GM20000 (cell line): ENCODE results near the gene EGFLAM.

ENCODE experiments used
- DNase-seq: peaks from one replicate; pipeline ENCODE4 v3.0.0; 2012; ENCODE audit warnings: low spot score
- CTCF ChIP-seq: IDR thresholded peaks from 2 replicates; pipeline ENCODE4 v1.5.1; 2012; ENCODE audit warnings: mild to moderate bottlenecking, control low read depth; ENCODE audit errors: extremely low read depth, missing control alignments

Gene EGFLAM

GRCh38 chr5:38424148-38425060, 166.0 kb downstream of the EGFLAM start:
- DNase-seq = no peak

GRCh38 chr5:38426490-38426889, 168.1 kb downstream of the EGFLAM start:
- no peak for TF ChIP-seq CTCF
- no peak for DNase-seq

More at GRCh38 chr5:38424148-38425060, 166.0 kb downstream of the EGFLAM start:
- no peak for TF ChIP-seq CTCF

DNA sequence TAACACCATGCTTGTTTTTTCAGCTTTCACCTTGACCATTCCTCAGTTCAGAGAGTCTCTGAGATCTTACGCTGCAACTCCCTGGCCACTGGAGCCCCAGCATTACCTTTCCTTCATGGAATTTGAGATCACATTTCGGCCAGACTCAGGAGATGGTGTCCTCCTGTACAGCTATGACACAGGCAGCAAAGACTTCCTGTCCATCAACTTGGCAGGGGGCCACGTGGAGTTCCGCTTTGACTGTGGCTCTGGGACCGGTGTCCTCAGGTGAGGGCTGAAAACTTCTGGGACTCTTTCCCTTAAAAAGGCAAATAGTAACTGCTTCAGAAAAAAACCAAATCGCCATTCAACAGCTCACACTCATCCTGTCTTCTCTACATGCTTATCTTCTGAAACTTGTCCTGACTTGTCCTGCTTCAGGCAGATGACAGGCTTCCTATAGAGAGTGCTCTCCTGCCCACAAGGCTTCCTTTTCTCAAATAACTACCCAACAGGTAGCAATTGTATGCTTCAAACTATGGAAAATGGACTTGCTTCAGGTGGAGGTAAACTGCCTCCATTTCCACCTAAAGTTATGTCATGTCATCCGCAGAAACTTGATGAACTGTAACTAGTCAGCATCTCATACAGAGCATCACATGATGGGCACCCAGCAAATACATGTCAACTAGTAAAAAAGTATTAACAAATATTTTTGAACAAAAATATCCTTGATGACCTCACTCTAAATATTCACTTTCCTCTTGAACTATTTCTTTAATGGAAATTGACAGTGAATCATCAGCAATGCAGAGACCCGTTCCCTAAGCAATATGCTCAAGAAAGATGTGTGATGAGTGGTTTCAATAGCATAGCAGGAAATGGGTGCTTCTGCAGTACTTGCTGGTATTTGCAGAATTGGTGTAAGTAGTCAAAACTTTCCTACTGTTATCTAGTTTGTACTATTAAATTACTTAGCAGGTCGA, 168.9 kb downstream of the EGFLAM start:
- TF ChIP-seq CTCF = no peak
- no peak for DNase-seq

GRCh38 chr5:38431242-38431853, 173.0 kb downstream of the EGFLAM start:
- TF ChIP-seq CTCF = no peak
- no peak for DNase-seq

DNA sequence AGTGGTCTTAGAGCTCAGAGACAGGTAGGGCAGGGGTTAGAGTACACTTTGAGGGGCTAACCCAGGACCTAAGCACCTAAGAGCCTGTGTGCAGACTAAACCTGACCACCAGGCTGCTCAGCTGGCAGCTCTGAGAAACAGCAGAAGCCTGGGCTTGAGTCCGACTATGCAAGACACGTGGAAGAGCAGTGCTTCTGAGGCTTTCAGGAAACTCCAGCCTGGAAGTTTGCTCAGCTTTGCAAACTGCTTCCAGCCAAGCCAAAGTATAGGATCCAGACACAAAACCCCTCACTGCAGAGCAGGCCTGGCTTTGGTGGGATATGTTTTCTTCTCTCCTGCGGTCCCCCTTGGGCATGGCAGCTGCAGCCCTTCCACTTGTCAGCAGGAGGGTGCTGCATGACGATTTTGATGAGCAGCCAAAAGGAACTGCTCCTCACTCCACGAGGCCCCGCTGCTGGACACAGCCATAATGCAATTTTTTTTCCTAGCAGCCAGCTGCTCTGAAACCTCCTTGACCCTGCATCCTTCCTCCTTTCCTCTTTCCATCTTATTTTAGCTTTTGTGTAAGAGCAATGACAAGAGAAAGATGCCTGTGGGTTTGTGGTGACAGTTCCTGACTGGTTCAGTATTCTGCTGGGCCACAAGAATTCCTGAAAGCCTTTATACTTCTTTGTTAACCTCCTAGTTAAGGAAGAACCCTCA, 175.0 kb downstream of the EGFLAM start:
- DNase-seq = no peak
- no peak for TF ChIP-seq CTCF

GRCh38 chr5:38434966-38435705, 176.8 kb downstream of the EGFLAM start:
- no peak for DNase-seq
- no peak for TF ChIP-seq CTCF
